HG02973 (cell line): ENCODE results near the gene PRIMPOL.

Experiments
- ATAC-seq: cut with Tn5 transposase; IDR thresholded peaks from one replicate; pipeline ENCODE4 v1.9.1; 2021; ENCODE audit warnings: moderate library complexity; ENCODE audit not compliant: unreplicated experiment

The PRIMPOL gene

DNA sequence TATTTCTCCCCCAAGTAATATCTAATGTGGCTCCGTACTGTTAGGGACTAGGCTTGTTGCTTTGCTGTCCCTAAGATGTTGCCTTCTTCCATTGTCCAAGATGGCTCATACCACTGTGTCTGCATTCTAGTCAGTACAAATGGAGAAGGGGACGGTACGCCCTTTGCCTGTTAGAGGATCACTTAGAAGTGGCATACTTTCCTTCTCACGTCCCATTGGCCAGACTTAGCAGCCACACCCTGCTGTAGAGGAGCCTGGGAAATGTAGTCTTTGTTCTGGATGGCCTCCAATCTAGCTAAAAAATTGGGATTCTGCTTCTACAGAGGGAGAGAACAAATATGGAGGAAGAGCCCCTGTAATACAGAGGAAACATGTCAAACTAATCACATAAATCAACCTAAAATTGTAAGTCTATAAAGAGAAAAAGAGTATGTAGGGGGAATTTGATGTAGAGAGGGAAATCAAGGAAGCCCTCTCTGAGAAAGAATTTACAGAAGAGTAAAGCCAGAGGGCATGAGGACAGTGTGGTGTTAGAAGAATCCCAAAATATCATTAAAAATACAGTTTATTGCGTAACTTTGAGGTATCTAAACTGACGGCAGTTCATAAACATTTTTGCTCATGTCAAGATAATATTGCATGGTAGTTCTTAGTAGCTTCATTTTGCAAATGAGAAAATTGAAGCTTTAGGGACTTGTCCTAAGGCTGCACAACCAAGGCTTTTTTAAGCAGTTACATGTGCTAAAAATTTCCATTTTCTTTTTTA, 15.1 kb downstream of the PRIMPOL start:
- ATAC-seq = no peak

DNA sequence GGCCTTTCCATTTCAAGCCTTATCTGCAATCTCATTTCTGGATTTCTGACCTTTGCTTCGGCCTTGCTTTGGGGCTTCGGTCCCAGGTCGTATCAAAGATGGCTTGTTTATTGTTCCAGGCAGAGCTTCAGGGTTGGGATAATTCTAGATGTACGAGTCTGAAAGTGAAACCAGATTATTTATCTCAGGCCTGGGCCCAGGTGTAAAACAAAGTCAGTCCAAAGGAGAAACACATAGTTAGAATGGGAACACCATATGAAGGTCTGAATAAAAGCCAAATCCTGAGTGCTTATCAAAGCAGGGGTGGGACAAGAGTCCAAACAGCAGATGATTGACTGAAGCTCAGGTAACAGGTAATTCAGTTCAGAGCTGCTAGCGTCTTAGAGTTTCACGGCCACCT, 17.1 kb downstream of the PRIMPOL start:
- ATAC-seq = no peak

DNA sequence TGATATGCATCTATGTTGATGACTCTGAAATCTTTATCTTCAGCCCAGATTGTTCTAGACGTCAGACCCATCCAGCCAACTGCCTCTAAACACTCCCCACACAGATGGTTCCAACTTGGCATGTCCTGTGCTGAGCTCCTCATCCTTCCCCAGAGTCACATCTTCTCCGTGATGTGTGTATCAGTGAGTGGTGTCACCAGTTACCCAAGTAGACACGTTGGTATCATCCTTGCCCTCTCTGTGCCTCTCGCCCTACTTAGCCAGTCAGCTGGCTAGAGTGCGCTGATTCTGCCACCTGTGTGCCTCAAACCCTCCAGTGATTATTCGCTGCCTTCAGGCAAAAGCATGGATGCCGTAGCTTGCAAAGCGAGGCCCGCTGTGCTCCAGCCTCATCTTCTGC, 18.6 kb downstream of the PRIMPOL start:
- ATAC-seq = no peak

DNA sequence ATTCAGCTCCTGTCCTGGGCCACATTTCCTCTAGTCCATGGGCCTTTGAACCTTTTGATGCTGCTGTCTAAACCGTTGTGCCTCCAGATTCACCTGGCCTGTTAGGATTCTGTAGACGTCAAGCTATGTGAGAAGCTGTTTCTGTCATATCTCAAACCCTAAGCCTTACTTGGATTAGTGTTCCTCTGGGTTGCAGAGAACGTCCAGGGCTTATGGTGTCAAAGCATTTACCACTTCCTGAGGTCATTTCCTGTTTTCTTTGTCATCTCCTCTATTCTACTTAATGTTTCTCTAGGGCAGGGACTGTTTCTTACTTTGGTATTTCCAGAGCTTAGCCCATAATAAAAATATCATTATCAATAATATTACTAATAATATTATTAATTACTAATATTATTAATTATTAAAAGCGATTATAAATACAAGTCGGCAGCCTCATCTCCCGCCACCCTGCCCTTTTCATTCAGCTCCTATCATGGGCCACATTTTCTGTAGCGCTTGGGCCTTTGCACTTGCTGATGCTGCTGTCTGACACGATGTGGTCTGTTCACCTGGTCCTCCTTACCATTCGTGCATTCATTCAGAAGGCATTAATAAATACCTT, 19.1 kb downstream of the PRIMPOL start:
- no peak for ATAC-seq

DNA sequence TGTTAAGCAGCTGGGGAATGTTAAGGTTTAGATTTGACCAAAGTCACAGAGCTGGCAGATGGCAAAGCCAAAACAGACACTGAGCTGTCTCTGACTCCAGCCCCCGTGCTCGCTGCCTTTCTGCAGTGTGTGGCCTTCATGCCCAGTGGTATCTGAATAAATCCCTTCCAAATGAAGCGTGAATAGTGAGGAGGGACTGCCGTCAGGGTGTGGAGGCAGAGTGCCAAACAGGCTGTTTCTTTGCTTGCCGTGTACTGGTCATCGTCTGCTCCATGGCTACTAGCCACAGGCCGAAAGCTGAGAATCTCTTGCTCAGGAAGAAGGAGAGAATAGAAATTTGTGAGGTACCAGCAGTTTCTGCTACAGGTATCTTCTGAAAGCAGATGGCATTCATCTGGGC, 19.7 kb downstream of the PRIMPOL start:
- no peak for ATAC-seq

DNA sequence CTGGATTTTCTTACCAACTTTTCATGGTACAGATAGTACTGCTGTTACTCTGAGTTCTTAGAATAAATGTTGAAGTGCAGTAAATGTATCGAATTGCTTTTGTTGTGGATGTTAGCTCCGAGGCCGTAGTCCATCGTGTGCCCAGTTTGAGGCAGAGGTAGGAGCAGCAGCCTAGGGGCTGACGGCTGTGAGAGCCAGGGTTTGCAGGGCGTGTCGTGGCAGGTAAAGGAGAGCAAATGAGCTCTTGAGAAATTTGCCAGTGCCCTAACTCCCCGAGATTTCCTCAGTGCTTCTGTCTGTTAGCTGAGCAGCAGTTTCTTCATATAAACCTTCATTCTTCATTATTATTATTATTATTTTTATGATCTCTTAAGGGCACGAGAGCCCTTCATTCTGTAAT, 21.6 kb downstream of the PRIMPOL start:
- ATAC-seq = no peak

DNA sequence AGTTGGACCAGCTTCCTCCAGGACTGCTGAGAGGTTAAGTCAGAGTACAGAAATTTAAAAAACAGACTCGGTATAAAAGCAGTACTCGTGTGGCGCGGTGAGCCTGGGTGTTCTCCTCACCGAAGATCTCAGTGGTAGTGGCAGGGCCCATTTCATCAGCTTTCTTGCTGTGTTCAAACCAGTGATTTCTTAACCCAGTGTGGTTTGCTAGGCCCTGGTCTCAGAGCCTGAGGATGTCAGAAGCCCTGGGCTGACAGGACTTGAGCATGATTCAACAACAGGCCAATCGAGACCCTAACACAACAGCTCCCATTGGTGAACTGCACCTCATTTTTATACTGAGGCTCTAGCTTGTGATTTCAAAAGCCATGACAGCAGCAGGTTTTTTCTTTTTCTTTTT, 23.2 kb downstream of the PRIMPOL start:
- no peak for ATAC-seq

DNA sequence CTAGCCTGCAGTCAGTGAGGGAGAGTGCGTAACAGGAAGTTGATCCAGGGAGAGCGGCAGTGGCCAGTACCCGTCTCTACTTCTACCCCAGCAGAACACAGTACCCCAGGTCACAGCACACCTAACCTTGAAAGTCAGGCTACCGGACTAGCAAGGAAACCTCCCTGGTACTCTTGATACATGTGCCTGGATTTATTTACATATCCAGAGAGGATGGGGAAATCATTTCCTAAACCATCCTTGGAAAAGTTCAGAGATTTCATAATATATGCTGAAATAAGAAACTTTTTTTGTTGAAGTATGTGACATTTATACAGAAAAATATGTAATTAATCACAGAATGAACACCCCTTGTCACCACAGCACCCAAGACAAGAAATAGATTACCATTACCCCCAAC, 24.5 kb downstream of the PRIMPOL start:
- no peak for ATAC-seq

DNA sequence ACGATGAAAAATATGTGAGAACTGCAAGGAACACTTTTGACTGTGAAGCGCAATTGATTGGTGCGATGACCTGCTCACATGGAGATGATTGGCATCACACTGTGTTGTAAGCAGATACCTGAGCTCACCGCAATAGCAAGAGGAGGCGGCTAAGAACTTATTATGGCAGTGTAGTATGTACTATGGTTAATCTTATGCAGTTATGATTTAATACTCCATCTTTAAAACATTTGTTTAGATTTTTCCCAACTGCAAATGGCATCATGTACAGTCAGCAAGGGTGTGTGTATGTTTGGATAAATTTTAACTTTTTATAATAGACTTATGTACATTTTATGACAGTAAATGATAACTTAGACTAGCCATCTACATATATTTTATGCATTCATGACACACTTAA, 25.5 kb downstream of the PRIMPOL start:
- no peak for ATAC-seq

DNA sequence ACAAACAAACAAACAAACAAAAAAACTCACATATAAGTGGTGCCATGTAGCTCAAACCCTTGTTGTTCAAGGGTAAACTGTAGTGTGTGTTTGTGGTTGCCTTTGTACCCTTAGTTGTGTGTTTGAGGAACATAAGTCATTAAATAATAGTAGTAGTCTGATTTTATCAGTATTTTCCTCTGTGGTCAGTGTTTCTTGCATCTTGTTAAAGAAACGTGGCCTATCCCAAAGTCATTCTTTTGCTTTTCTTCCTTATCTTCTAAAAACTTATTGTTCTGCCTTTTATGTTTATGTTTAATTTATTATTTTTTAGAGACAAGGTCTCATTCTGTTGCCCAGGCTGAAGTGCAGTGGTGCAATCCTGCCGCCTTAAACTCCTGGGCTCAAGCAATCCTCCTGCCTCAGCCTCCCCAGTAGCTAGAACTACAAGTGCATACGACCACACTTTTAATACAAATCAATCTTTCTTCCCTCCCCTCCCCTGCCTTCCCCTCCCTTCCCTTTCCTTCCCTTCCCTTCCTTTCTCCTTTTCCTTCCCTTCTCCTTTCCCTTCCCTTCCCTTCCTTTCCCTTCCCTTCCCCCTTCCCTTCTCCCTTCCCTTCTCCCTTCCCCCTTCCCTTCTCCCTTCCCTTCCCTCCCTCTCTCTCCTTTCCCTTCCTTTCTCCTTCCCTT, 26.4 kb downstream of the PRIMPOL start:
- no peak for ATAC-seq

DNA sequence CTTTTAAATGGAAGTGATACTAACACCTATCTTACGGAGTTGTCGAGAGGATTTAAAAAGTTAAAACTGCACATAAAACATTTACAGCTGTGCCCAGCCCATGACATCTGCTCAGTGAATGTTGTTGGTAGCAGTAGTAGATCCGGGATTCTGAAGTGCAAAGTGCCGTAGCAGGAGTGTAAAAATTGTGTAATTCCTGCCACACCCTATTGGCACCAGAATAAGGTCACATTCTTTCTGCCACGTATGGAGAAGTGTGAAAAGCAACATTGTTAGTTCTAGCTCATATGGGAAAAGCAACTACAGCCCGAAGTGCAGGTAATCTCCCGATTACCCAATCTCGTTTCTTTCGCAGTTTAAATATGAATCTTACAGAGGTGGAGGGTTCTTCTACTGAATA, 31.2 kb downstream of the PRIMPOL start:
- ATAC-seq = no peak

DNA sequence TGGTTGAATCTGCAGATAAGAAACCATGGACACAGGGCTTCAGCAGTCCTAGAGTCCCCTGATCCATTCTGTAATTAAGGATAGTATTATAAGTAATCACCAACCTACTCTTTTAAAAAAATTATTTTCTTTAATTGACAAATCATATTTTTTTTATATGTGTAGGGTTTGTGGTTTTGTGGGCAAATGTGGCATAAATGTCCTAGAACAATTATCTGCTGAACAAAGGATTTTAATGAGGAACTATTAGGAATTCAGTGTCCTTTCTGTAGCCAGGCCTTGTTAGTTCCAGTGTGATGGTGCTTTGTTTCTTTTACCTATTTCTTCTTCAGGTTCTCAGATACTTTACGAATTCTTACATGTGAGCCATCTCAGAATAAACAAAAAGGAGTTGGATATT, 32.4 kb downstream of the PRIMPOL start:
- ATAC-seq = no peak

DNA sequence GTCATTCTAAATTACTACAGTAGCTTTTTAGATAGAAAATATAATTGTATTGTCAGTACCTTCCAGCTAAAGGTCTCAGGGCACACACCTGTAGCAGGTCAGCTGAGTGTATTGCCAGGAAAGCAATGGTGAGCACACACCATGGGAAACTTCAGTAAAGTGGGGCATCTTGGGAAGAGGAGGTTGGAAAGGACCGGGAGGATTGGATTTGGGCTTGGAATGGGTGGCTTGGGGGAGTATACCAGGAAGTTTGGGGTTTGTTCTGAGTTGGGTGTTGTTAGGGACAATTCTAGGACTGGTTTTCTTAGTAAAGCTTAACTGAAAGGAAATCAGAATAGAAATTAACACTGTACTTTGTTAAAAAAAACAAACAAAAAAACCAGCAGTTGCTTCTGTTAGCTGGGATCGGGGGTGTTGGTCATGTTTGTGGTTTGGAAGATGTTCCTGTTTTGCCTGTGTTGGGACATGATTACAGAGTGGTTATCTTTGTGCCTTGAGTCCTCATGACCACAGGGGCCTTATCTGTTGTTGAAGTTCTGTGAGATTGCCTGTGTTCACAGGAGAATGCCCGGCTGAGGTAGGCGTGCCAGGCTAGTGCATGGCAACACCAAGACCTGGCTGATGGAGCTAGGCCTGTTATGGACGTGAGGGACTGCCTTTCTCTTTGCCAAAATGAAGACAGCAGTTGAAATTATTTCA, 35.1 kb downstream of the PRIMPOL start:
- ATAC-seq = no peak

DNA sequence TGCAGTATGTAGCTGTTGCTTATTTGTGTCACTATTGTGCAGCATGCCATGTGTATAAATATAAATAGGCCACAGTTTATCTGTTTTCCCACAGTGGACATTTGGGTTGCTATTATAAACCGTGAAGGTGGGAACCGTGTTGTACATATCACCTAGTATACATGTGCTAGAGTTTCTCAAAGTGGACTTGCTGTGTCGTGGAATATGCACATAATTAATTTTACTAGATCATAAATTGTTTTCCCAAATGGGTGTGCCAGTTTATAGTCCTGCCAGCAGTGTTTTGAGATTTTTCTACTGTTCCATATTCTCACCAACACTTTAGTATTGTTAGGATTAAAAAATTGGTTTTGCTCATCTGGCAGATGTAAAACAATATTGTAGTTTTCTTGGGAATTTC, 38.5 kb downstream of the PRIMPOL start:
- ATAC-seq = no peak

DNA sequence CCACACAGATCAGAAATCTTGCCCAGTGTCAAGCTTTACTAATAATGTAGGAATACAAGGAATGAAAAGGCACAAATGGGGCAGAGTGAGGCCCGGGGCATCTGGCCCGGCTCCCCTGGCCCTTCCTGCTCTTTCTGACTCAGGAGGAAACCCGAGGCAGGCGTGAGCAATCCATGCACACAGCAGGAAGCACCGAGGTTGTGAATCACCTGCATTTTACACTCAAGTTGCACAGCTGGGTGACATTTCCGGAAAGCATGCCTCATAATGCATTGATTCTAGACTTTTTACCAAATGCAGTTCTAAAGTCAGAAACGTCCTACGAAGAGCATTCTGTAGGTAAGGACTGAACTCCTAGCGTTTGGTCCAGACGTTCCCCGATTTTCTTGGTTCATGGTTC, 38.9 kb downstream of the PRIMPOL start:
- ATAC-seq = no peak

DNA sequence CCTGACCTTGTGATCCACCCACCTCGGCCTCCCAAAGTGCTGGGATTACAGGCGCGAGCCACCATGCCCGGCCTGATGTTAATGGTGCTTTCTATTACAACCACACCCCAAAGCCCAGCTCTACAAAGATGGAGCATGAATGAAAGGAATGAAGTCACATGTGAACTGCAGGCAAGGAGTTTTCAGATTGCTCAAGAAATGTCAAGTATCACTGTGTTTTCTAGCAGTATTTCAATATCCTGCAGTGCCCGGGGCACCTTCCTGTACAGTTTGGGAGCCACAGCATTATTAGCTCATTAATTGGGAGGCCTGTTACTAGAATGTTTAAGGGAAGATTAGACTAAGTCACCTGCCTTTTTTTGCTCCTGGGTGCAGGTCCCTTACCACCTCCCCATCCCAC, 40.1 kb downstream of the PRIMPOL start:
- ATAC-seq = no peak

DNA sequence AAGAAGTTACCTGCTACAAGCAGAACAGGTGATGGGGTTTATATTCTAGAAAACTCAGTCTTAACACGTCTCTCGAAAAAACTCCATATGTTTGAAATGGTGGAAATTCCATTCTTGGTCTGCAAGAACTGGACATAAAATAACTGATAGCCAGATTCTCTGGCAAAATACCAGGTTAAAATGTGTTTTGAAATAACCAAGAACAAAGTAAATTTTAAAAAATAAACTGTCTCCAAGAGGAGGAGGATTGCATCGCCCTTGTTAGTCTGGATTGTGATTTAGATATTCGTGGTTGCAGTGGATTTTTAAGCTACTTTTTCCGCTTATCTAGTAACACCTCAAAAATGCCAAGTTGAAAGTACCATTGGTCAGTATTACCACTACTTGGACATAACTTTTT, 43.5 kb downstream of the PRIMPOL start:
- no peak for ATAC-seq

DNA sequence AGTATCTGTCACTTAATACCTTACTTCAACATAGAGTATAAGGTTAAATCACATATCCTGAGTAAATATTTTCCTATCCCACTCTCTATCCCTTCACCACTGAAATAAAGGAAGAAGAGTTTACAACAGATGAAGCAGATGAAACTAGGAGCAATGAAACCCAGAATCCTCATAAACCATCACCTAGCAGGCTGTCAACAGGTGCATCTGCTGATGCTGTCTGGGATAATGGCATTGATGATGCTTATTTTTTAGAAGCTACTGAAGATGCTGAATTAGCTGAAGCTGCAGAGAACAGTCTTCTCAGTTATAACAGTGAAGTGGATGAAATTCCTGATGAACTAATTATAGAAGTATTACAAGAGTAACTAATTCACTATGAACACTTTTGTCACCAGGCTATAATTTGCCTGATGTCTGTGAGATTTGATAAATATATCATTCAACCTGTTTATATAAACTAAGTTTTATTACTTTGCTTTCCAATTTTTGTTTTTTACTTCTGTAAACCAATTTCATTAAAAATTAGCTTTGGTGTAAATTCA, 44.9 kb downstream of the PRIMPOL start:
- no peak for ATAC-seq

DNA sequence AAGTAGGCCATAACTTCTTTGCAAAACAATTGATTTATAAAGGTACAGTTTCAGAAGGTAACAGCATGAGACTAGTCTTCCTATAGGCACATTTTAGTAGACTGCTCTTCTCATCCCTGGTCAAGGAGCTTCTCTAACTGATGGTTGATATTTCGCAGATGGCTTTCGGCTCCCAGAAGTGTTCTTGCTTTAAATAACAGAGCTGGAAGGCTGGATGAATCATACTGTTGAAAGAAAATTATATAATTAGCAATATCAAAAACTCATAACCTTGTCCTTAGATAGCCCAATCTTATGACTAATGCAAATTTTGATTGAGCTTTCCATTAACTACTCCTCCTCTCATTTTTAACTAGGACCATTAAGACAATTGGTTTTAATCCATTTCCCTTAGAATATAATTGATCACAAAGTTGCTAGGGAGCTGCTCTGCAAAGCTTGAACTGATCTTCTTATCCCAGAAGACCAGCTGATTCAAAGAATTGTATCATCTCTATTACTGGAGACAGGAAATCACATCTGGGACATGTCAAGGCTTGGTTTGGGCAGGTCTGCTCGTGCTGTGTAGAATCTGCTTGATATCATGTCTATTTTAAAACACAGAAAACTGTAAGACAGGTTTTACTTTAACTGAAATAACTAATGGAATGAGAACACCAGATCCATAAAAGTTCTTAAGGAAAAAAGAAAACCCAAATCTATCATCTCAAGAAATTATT, 45.8 kb downstream of the PRIMPOL start:
- no peak for ATAC-seq

DNA sequence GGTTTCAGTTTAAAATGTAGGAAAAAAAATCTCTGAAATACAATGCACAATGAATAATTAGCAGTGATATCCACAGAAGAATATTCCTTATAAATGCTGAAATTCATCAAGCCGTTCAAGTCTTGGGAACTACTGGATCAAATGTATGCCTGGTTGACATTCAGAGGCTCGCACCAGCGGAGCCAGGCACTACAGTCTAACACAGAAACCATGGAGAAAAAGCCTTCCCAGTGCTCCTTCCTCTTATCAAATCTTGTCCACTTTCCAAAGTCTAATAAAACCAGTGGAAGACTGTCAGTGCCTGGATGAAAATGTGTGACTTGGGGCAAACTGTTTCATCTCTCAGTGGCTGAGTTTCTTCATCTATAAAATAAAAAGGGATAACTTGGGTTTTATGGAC, 48.4 kb downstream of the PRIMPOL start:
- ATAC-seq = no peak

DNA sequence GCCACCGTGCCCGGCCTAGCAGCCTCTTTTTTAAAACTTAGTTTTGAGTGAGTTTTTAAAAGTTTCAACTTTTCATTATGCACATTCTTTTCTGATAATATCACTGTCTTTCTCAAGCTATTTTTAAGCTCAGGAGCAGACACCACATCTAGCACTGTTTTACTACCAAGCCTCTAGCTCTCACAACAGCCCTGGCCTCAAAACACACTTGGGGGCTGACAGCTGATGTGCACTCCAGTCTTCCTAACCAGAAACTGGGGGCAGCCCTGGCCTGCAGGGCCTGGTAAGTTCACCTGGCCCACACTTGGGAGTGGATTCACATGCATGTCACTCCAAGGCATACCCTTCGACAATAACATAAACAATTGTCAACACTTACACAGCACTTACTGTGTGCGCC, 50.4 kb downstream of the PRIMPOL start:
- ATAC-seq = no peak
